ENCODE data around the gene FAM107B. TPM values are rescaled to one million over a fixed set of nuclear protein-coding genes. Genes with fewer than 3 reads are reported as not detected.

The FAM107B gene
- total and polyA plus RNA-seq, 2 of the 8 experiments (the other 6 are each of a cell fraction or from before 2014, with no cell fraction given): 7.5 to 28.1 TPM

- Histone ChIP-seq H3K4me2 (ENCODE audit: insufficient read depth in 1 of 2, low read depth in 2 of 2, low read length in 2 of 2) (no peak overlapping the region), H3K14ac (ENCODE audit: insufficient read length) (no peak overlapping the region), H3K4me1 (replicated peaks in 1 of 4; ENCODE audit: control insufficient read depth in 3 of 4, insufficient read depth in 4 of 4, low read length in 3 of 4) (peaks cover 0 to 11% (median 2%) of the 10 kb centered on the region in 4 experiments; a peak in 3 of 7 replicates), H4K8ac (ENCODE audit: extremely low read depth, insufficient read depth, low read length) (no peak overlapping the region), H3K9ac (replicated peaks in 1 of 4; ENCODE audit: extremely low read depth in 1 of 4, low read depth in 3 of 4, low read length in 3 of 4) (no peak overlapping the region), H3K27ac (ENCODE audit: low read depth, low read length) (no peak overlapping the region), H3K27me3 (replicated peaks in 1 of 4; ENCODE audit: control insufficient read depth in 3 of 4, extremely low read depth in 1 of 4, insufficient read depth in 3 of 4, low read length in 3 of 4) (no peaks in the 10 kb centered on the region), H2BK120ac (replicated peaks; ENCODE audit: low read depth, low read length) (no peak overlapping the region), H3K4me3 (ENCODE audit: extremely low read depth in 1 of 4, insufficient read depth in 2 of 4, low read depth in 3 of 4, low read length in 4 of 4) (no peak overlapping the region), H3K23ac (ENCODE audit: insufficient read length) (no peak overlapping the region), H4K5ac (ENCODE audit: insufficient read length, low read depth, low read length) (no peak overlapping the region), H3K36me3 (ENCODE audit: control insufficient read depth in 2 of 4, insufficient read depth in 4 of 4, low read length in 3 of 4) (peaks cover 0 to 8% (median 0%) of the 10 kb centered on the region in 4 experiments; a peak in 2 of 8 replicates), H3K23me2 (ENCODE audit: low read depth, low read length) (no peaks in the 10 kb centered on the region), H2BK12ac (ENCODE audit: low read depth, low read length) (no peak overlapping the region), H3K4ac (replicated peaks; ENCODE audit: insufficient read length, low read depth, low read length) (no peak overlapping the region), H4K20me1 (replicated peaks in 1 of 2; ENCODE audit: control insufficient read depth in 1 of 2, insufficient read depth in 2 of 2, low read length in 2 of 2) (no peaks in the 10 kb centered on the region), H2BK20ac (ENCODE audit: low read length) (no peak overlapping the region), H3K79me2 (ENCODE audit: control insufficient read depth in 1 of 2, insufficient read depth in 2 of 2, low read length in 2 of 2) (no peaks in the 10 kb centered on the region), H3K79me1 (ENCODE audit: low read depth, low read length) (no peaks in the 10 kb centered on the region), H2BK15ac (ENCODE audit: low read length) (no peak overlapping the region), H2AFZ (ENCODE audit: low read length) (no peak overlapping the region), H3K56ac (replicated peaks; ENCODE audit: insufficient read length, low read depth, low read length) (no peak overlapping the region), H2AK5ac (ENCODE audit: low read depth, low read length) (no peak overlapping the region), H4K91ac (replicated peaks; ENCODE audit: insufficient read length, low read length) (no peak overlapping the region), H3K9me3 (ENCODE audit: insufficient read depth in 2 of 2, low read depth in 1 of 2, low read length in 1 of 2) (no peaks in the 10 kb centered on the region), H2BK5ac (ENCODE audit: low read depth, low read length) (no peak overlapping the region), H3K18ac (ENCODE audit: extremely low read depth, low read length) (no peak overlapping the region)
- WGBS, 2 experiments (ENCODE audit: extremely low coverage in 1 of 2, insufficient coverage in 1 of 2, insufficient read length in 1 of 2, insufficient replicate concordance in 2 of 2, low coverage in 1 of 2, low lambda C conversion rate in 2 of 2, missing lambda C conversion rate in 1 of 2): 92% methylated on average over 10 of the region's 10 CpGs; no CpG with 5 or more reads in 1 of the 2 experiments
- CTCF ChIA-PET (ENCODE audit: partially characterized antibody): interaction anchor here (0.6 kb wide), 1 partner anchor 203 kb away, joined by 3 read pairs; no protein-coding TSS in a partner anchor
- no peak for FAIRE-seq
- DNase-seq (ENCODE audit: low read depth in 1 of 2, low spot score in 2 of 2): no peak
- POLR2A ChIA-PET (ENCODE audit: partially characterized antibody): no interaction called here
- TF ChIP-seq CBX8 (IDR thresholded peaks at IDR 0.05; ENCODE audit: borderline replicate concordance, low read depth, low read length) (no peak), RAD21 (IDR thresholded peaks at IDR 0.05 in 1 of 2, conservative IDR thresholded peaks at IDR 0.05 in 1 of 2; ENCODE audit: low read depth in 2 of 2, low read length in 2 of 2) (no peak), CHD1 (IDR thresholded peaks at IDR 0.05; ENCODE audit: low read depth, low read length) (no peak), EGR1 (IDR thresholded peaks at IDR 0.05; ENCODE audit: borderline replicate concordance, low read depth, low read length) (no peak), TEAD4 (IDR thresholded peaks at IDR 0.05; ENCODE audit: low read depth, low read length) (no peak), RFX5 (IDR thresholded peaks at IDR 0.05; ENCODE audit: borderline replicate concordance, low read depth, low read length) (no peak), ASH2L (IDR thresholded peaks at IDR 0.05; ENCODE audit: low read length) (no peak), MAX (IDR thresholded peaks at IDR 0.05) (no peak), GABPA (IDR thresholded peaks at IDR 0.05; ENCODE audit: borderline replicate concordance, insufficient read depth, low read length) (no peak), KDM4A (IDR thresholded peaks at IDR 0.05; ENCODE audit: low read depth, low read length, severe bottlenecking) (no peak), TAF1 (IDR thresholded peaks at IDR 0.05; ENCODE audit: low read depth, low read length) (no peak), CREB1 (IDR thresholded peaks at IDR 0.05) (no peak), CBX5 (IDR thresholded peaks at IDR 0.05; ENCODE audit: low read depth, low read length) (no peak), HDAC2 (IDR thresholded peaks at IDR 0.05; ENCODE audit: borderline replicate concordance in 1 of 2, low read depth in 2 of 2, low read length in 2 of 2) (no peak)
Observed at GRCh38 chr10:14523286-14523685, 251.4 kb downstream of the FAM107B start.

Measured in H1 (cell line).